Measurements from ENCODE around the gene EFCAB12.

DNA sequence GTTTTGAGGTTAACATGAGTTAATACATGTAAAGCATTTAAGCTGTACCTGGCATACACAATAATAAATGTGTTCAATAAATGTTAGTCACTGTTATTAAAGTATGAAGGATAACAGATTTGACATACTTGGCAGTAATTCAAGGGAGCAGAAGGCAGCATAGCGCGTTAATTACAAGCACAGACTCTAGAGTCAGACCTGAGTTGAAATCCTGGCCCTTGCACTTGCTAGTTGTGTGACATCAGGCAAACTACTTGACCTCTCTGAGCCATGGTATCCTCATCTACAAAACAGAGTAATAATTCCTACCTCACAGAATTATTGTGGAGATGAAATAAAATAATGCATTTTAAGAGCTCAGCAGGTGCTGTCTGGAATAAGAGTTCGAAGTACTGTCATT is 17.0 kb upstream of the EFCAB12 start:
- TF ChIP-seq, protein P1, sequence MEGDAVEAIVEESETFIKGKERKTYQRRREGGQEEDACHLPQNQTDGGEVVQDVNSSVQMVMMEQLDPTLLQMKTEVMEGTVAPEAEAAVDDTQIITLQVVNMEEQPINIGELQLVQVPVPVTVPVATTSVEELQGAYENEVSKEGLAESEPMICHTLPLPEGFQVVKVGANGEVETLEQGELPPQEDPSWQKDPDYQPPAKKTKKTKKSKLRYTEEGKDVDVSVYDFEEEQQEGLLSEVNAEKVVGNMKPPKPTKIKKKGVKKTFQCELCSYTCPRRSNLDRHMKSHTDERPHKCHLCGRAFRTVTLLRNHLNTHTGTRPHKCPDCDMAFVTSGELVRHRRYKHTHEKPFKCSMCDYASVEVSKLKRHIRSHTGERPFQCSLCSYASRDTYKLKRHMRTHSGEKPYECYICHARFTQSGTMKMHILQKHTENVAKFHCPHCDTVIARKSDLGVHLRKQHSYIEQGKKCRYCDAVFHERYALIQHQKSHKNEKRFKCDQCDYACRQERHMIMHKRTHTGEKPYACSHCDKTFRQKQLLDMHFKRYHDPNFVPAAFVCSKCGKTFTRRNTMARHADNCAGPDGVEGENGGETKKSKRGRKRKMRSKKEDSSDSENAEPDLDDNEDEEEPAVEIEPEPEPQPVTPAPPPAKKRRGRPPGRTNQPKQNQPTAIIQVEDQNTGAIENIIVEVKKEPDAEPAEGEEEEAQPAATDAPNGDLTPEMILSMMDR (conservative IDR thresholded peaks at IDR 0.05; ENCODE audit: low read length) = no peak
- no peak for TF ChIP-seq EZH2phosphoT487 (IDR thresholded peaks at IDR 0.05; ENCODE audit: borderline replicate concordance, low read depth, low read length)
